Endothelial cell of umbilical vein (primary cell): ENCODE results near the gene TMEM129. TPM values are rescaled to one million over a fixed set of nuclear protein-coding genes. Genes with fewer than 3 reads are reported as not detected.

Experiments
- BruUV-seq: library from RNA; stranded (reverse); fragments of 400-500 nt; replicated peaks from 2 replicates; lab custom pipeline; 2021; lab: Mats Ljungman, UMichigan
- CTCF ChIA-PET: fragments of 300-600, 350-600 bp; sonication (Branson Sonifier 250); formaldehyde crosslinking; loops from one replicate; lab custom pipeline; 2021; ENCODE audit warnings: antibody characterized with exemption, inconsistent platforms; lab: Charles Lee
- POLR2A ChIA-PET: fragments of 300-600, 350-600 bp; sonication (Branson Sonifier 250); formaldehyde crosslinking; loops from one replicate; lab custom pipeline; 2021; ENCODE audit warnings: antibody characterized with exemption, inconsistent platforms; lab: Charles Lee
- DNase-seq: peaks from one replicate; pipeline ENCODE4 v3.0.0-alpha.2; 2011; ENCODE audit warnings: low read depth, low spot score
- FAIRE-seq: peaks from 2 replicates; lab custom pipeline; 2011; peaks lifted over from hg19 to GRCh38; lab: Jason Lieb, UNC
- H2AFZ ChIP-seq: 2 replicates; pipeline ENCODE4 v1.6.0; 2012; ENCODE audit warnings: low read depth, low read length, control low read depth, inconsistent platforms
- H3K27ac ChIP-seq: 2 replicates; pipeline ENCODE4 v1.5.1; 2011; ENCODE audit warnings: low read depth, mild to moderate bottlenecking, control low read depth, low read length, moderate library complexity; ENCODE audit not compliant: insufficient read depth
- H3K27me3 ChIP-seq, 2 experiments: 2 replicates each; pipeline versions ENCODE4 v1.6.0 to v1.6.1; 2011; ENCODE audit warnings: low read length in 2 of 2, mixed read lengths in 1 of 2; ENCODE audit not compliant: control insufficient read depth in 2 of 2, insufficient read depth in 2 of 2
- H3K36me3 ChIP-seq, 2 experiments: 2 replicates in 1 of 2; 3 replicates in 1 of 2; pipeline ENCODE4 v1.5.1; 2011; ENCODE audit warnings: low read length in 2 of 2, mild to moderate bottlenecking in 1 of 2, moderate library complexity in 1 of 2; ENCODE audit not compliant: control insufficient read depth in 2 of 2, insufficient read depth in 2 of 2; ENCODE audit errors: extremely low read depth in 1 of 2
- H3K4me1 ChIP-seq: 3 replicates; pipeline ENCODE4 v1.5.1; 2011; ENCODE audit warnings: mild to moderate bottlenecking, low read length; ENCODE audit not compliant: control insufficient read depth, insufficient read depth; ENCODE audit errors: extremely low read depth
- H3K4me2 ChIP-seq: 2 replicates; pipeline ENCODE4 v1.6.1; 2011; ENCODE audit warnings: low read length, control low read depth, mixed read lengths; ENCODE audit not compliant: insufficient read depth
- H3K4me3 ChIP-seq, 3 experiments: fragments of 200-600 bp in 1 of 3; sonication (generic), shearing (Covaris generic) in 1 of 3; replicated peaks in 1 of 3; 2 replicates each; pipeline ENCODE4 v1.5.1; 2011 to 2016; ENCODE audit warnings: control low read depth in 3 of 3, low read length in 3 of 3, mild to moderate bottlenecking in 2 of 3, inconsistent platforms in 1 of 3, low read depth in 1 of 3, moderate library complexity in 1 of 3; ENCODE audit not compliant: insufficient read depth in 1 of 3
- H3K79me2 ChIP-seq: 2 replicates; pipeline ENCODE4 v1.6.0; 2012; ENCODE audit warnings: low read length, inconsistent platforms; ENCODE audit not compliant: control insufficient read depth, insufficient read depth
- H3K9ac ChIP-seq: replicated peaks from 2 replicates; pipeline ENCODE3; 2011; ENCODE audit warnings: low read length, control low read depth; ENCODE audit not compliant: insufficient read depth; ENCODE audit errors: extremely low read depth
- H3K9me1 ChIP-seq: replicated peaks from 3 replicates; pipeline ENCODE4 v1.6.0; 2011; ENCODE audit warnings: mild to moderate bottlenecking, low read length; ENCODE audit not compliant: control insufficient read depth, insufficient read depth; ENCODE audit errors: extremely low read depth
- H3K9me3 ChIP-seq: replicated peaks from 2 replicates; pipeline ENCODE4 v1.5.1; 2012; ENCODE audit warnings: low read length, inconsistent platforms; ENCODE audit not compliant: control insufficient read depth, insufficient read depth
- H4K20me1 ChIP-seq: replicated peaks from 2 replicates; pipeline ENCODE3; 2011; ENCODE audit warnings: mild to moderate bottlenecking, low read length; ENCODE audit not compliant: control insufficient read depth, insufficient read depth; ENCODE audit errors: extremely low read depth
- EZH2 ChIP-seq: IDR thresholded peaks from 2 replicates; pipeline ENCODE4 v1.6.1; 2012; ENCODE audit warnings: borderline replicate concordance, low read depth, mild to moderate bottlenecking, moderate library complexity, low read length, inconsistent platforms; ENCODE audit not compliant: severe bottlenecking
- FOS ChIP-seq: IDR thresholded peaks from 2 replicates; pipeline ENCODE4 v1.6.1; 2011; ENCODE audit warnings: mild to moderate bottlenecking, low read length, moderate library complexity, borderline replicate concordance; ENCODE audit not compliant: insufficient read depth
- GATA2 ChIP-seq: IDR thresholded peaks from 2 replicates; pipeline ENCODE4 v1.7.0; 2011; ENCODE audit warnings: low read depth, mild to moderate bottlenecking, moderate library complexity, mixed read lengths, low read length; ENCODE audit not compliant: insufficient read length, insufficient read depth
- JUN ChIP-seq: IDR thresholded peaks from 2 replicates; pipeline ENCODE4 v1.6.1; 2011; ENCODE audit warnings: borderline replicate concordance, low read depth; ENCODE audit not compliant: insufficient read length, insufficient read depth
- MYC ChIP-seq: IDR thresholded peaks from one replicate; pipeline ENCODE4 v1.6.1; 2011; ENCODE audit warnings: mild to moderate bottlenecking, low read depth, low read length
- POLR2AphosphoS5 ChIP-seq: IDR thresholded peaks from 2 replicates; pipeline ENCODE4 v1.6.1; 2012; ENCODE audit warnings: low read depth, mild to moderate bottlenecking, control low read depth, low read length, moderate library complexity; ENCODE audit not compliant: insufficient read depth
- dilution Hi-C: fragments of 300-500 bp; cut with MboI; formaldehyde crosslinking; loops from one replicate; pipeline ENCODE4 v1.15.0; 2019; ENCODE audit warnings: low sequenced_read_pairs; ENCODE audit not compliant: extremely low pct_ligation_motif_present
- intact Hi-C: fragments of 100-400 bp; cut with micrococcal nuclease; formaldehyde crosslinking; loops from one replicate; pipeline ENCODE4 v1.10.0; 2022
- polyA plus RNA-seq, 4 experiments: library from polyadenylated mRNA; depleted of rRNA in 3 of 4; stranded (reverse) in 3 of 4; unstranded in 1 of 4; fragments of >200 nt; gene quantifications; 2 replicates each; pipeline versions ENCODE4 v1.2.1 to v1.2.3, GENCODE V29; 2011 to 2012; ENCODE audit warnings: missing spikeins in 1 of 4
- total RNA-seq: library from RNA; stranded (reverse); gene quantifications from 2 replicates; pipeline ENCODE4 v1.2.3, GENCODE V29; 2021
- TF ChIP-seq, protein P1 (sequence below), 2 donors: IDR thresholded peaks; 1 replicate in 1 of 2; 2 replicates in 1 of 2; pipeline ENCODE4 v1.5.1; 2011; ENCODE audit warnings: low read length in 2 of 2, mild to moderate bottlenecking in 2 of 2, moderate library complexity in 2 of 2, control low read depth in 1 of 2, inconsistent platforms in 1 of 2, low read depth in 1 of 2; ENCODE audit not compliant: insufficient read depth in 1 of 2; ENCODE audit errors: extremely low read depth in 1 of 2
- TF ChIP-seq, protein P2 (sequence below): IDR thresholded peaks from 2 replicates; pipeline ENCODE4 v1.6.1; 2011; ENCODE audit not compliant: insufficient read depth, insufficient read length

TMEM129 gene
- total and polyA plus RNA-seq, 2 donors (not counting 3 experiments of a cell fraction or from before 2014, with no cell fraction given) = 23.2 to 33.2 TPM

DNA sequence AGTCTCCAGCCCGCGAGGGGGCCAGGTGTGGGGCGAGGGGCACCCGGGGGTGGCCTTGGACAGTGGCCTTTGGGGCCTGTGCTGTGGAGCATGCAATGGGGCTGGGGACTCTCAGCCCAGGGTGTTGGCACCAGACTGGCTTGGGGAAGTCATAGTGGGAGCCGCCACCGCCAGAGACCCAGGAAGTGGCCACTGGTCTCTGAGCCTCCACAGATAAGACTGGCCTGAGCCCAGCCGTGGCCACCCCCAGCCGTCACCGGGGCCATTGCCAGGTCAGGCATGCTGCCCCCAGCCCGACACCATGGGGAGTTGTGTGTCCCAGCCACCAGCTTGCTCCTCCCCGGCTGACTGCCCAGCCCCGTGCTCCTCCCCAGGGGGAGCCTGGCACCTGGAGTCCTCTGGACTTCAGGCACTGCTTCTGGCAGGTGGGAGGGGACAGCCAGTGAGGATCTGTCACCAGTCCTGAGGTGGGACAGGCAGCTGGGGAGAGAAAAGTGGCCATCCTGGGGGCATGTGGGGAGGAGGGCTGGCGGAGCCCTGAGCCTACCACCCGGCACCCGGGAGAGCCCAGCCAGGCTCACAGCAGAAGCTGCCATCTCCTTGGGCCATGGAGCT lies 32.7 kb upstream of the TMEM129 start:
- H3K4me3 ChIP-seq = no peak overlapping the region
- no peaks in the 10 kb centered on the region for H3K9me1 ChIP-seq
- no peak for TF ChIP-seq EZH2
- no peak for TF ChIP-seq GATA2
- TF ChIP-seq MYC = no peak
- TF ChIP-seq JUN = no peak
- no peak for TF ChIP-seq POLR2AphosphoS5
- TF ChIP-seq, protein P1, sequence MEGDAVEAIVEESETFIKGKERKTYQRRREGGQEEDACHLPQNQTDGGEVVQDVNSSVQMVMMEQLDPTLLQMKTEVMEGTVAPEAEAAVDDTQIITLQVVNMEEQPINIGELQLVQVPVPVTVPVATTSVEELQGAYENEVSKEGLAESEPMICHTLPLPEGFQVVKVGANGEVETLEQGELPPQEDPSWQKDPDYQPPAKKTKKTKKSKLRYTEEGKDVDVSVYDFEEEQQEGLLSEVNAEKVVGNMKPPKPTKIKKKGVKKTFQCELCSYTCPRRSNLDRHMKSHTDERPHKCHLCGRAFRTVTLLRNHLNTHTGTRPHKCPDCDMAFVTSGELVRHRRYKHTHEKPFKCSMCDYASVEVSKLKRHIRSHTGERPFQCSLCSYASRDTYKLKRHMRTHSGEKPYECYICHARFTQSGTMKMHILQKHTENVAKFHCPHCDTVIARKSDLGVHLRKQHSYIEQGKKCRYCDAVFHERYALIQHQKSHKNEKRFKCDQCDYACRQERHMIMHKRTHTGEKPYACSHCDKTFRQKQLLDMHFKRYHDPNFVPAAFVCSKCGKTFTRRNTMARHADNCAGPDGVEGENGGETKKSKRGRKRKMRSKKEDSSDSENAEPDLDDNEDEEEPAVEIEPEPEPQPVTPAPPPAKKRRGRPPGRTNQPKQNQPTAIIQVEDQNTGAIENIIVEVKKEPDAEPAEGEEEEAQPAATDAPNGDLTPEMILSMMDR (IDR thresholded peaks at IDR 0.05; ENCODE audit: extremely low read depth in 1 of 2, insufficient read depth in 1 of 2, low read depth in 1 of 2, low read length in 2 of 2) = no peak
- TF ChIP-seq, protein P2, sequence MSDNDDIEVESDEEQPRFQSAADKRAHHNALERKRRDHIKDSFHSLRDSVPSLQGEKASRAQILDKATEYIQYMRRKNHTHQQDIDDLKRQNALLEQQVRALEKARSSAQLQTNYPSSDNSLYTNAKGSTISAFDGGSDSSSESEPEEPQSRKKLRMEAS = no peak
- TF ChIP-seq FOS = no peak
- intact Hi-C loops (no loop called here), dilution Hi-C loops (no loop called here)
- H3K36me3 ChIP-seq = no peaks in the 10 kb centered on the region
- no peaks in the 10 kb centered on the region for H4K20me1 ChIP-seq
- no peak overlapping the region for H3K27ac ChIP-seq
- H3K79me2 ChIP-seq = no peaks in the 10 kb centered on the region
- H3K4me1 ChIP-seq = peaks cover 4% of the 10 kb centered on the region
- FAIRE-seq = no peak
- ChIA-PET POLR2A (no interaction called here), CTCF (interaction anchor here (0.7 to 3.2 kb wide), 3 partner anchors 8 to 57 kb away, joined by 3 to 17 read pairs (median 4); no protein-coding TSS in a partner anchor)
- no peaks in the 10 kb centered on the region for H3K27me3 ChIP-seq
- H3K9ac ChIP-seq = no peak overlapping the region
- BruUV-seq = no TSS peak
- no peak overlapping the region for H2AFZ ChIP-seq
- DNase-seq = no peak
- H3K4me2 ChIP-seq = no peak overlapping the region
- no peaks in the 10 kb centered on the region for H3K9me3 ChIP-seq
